AG10803 (cell line): ENCODE results near the gene RBBP8NL.
"Not testable (repeated sequence)": the region's sequence is repeated elsewhere in the genome, so short reads cannot be mapped to it uniquely, and the experiment has no call there.

ENCODE experiments used
- DNase-seq: peaks from one replicate; pipeline ENCODE4 v3.0.0; 2010; ENCODE audit warnings: low read depth
- H3K4me3 ChIP-seq: 2 replicates; pipeline ENCODE4 v1.5.1; 2011; ENCODE audit warnings: mild to moderate bottlenecking, low read length, control low read depth
- CTCF ChIP-seq: conservative IDR thresholded peaks from 2 replicates; pipeline ENCODE4 v1.5.1; 2011; ENCODE audit warnings: mild to moderate bottlenecking, low read length, control low read depth, inconsistent platforms

Gene RBBP8NL

GRCh38 chr20:62378215-62378614 is 49.1 kb downstream of the RBBP8NL start:
- H3K4me3 ChIP-seq, result no peak overlapping the region
- no peak for TF ChIP-seq CTCF
- no peak for DNase-seq

- no peak for DNase-seq
- TF ChIP-seq CTCF, result no peak
- no peak overlapping the region for H3K4me3 ChIP-seq
Measured at GRCh38 chr20:62377615-62378178, 49.6 kb downstream of the RBBP8NL start.

GRCh38 chr20:62377064-62377461 is 50.3 kb downstream of the RBBP8NL start:
- DNase-seq, result no peak
- TF ChIP-seq CTCF, result no peak
- H3K4me3 ChIP-seq, result no peak overlapping the region

GRCh38 chr20:62376112-62377063 is 51.0 kb downstream of the RBBP8NL start:
- H3K4me3 ChIP-seq, result no peak overlapping the region
- peak; percentile 47 for TF ChIP-seq CTCF
- no peak for DNase-seq

- no peak for DNase-seq
- no peak for TF ChIP-seq CTCF
- H3K4me3 ChIP-seq, result no peak overlapping the region
Measured at GRCh38 chr20:62374331-62375152, 52.8 kb downstream of the RBBP8NL start.

GRCh38 chr20:62373631-62374179 is 53.6 kb downstream of the RBBP8NL start:
- DNase-seq, H3K4me3 ChIP-seq: not testable (repeated sequence)
